HG03045 (cell line): ENCODE data around the gene OTOP3.
A peak's percentile ranks its signal among the peaks of the same experiment; 100 is the strongest.
"Not testable (repeated sequence)": the region's sequence is repeated elsewhere in the genome, so short reads cannot be mapped to it uniquely, and the experiment has no call there.

ENCODE experiments used
- ATAC-seq: cut with Tn5 transposase; IDR thresholded peaks from one replicate; pipeline ENCODE4 v1.9.1; 2021; ENCODE audit warnings: mild to moderate bottlenecking, moderate library complexity; ENCODE audit not compliant: unreplicated experiment

Gene OTOP3

DNA sequence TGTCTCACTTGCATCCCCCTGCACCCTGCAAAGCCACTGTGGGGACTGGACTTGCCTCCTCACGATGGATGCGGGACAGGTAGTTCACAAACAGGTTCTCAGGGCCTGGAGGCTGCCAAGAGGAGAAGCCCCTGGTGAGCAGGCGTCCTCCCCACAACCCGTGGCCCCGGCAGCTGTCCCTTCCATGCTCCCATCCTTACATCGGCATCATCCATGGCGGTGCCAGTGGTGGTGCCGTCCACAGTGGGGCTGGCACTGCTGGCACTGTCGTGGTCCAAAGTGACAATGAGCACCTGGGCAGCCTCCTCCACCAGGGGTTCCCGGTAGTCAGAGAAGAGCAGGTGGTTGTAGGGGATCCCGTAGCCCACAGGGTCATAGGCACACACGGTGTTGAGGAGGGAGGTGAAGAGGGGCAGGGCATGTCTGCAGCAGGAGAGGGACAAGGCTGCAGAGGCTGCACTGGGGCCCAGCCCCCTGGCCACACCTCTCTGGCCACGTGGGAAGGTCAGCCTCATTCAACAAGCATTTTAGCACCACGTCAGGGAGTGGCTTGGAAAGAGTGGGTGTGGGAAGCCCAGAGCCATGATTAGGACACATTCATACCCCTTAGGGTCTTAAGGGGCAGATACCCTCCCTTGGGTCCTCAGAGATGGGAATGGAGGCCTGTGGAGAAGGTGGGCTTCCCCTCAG lies 24.3 kb downstream of the OTOP3 start:
- ATAC-seq = no peak

DNA sequence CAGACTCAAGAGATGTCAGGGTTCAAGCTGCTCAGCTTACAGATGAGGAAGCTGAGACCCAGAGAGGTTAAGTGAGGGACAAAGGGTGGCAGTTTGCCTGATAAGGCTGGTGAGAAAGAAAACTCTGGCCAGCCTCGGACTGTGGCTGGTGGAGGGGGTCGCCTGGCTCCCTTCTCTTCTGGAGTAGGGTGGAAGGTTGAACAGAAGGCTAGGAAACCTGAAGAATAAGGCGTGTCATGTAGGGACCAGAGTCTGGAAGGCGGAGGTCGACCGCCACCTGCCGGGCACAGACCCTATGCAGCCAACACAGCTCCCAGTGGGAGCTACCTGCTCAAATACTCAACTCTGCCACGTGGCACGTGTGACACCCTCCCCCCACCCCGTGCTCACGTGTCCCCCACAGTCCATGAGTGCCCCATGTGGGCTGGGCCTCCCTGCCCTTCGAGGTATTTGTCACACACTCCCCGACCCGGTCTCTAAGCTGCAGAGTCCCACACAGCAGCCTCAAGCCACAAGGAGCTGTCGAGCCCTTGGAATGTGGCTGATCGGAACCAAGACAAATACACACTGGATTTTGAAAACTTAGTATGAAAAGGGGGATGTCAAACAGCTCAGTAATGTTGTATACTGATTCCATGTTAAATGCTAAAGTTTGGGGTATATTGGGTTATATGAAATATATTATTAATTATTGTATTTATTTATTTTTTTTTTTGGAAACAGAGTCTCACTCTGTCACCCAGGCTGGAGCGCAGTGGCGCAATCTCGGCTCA lies 25.1 kb downstream of the OTOP3 start:
- no peak for ATAC-seq

DNA sequence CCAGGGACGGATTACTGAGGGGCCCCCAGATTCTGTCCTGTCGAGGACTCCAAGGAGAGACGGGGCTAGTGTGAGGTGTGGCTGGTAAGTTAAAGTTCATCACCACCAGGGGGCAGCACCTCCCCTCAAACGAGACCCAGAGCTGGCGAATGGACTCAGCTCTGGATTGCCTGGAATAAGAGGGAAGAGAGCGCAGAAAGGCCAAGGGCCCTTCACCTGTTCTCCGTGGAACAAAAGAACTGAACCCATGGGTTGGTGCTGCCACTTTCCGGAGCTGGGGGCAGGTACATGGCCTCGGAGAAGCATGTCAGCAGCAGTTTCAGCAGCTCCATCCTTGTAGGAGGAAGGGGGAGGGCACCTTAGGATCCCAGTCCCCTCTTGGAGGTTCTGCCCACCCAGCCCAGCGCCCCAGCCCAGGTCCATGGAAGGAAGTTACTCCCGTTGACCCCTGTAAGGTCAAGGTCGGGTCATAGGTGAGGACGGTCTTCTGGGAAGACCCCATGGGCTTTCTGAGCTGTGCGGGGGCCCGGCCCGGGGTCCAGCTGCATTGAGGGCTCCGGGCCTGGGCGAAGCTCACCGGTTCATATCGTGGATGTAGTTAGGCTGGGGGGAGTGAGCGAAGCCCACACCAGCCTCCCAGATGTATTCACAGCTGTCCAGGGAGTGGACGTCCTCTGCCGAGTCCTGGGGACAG lies 26.1 kb downstream of the OTOP3 start:
- no peak for ATAC-seq

DNA sequence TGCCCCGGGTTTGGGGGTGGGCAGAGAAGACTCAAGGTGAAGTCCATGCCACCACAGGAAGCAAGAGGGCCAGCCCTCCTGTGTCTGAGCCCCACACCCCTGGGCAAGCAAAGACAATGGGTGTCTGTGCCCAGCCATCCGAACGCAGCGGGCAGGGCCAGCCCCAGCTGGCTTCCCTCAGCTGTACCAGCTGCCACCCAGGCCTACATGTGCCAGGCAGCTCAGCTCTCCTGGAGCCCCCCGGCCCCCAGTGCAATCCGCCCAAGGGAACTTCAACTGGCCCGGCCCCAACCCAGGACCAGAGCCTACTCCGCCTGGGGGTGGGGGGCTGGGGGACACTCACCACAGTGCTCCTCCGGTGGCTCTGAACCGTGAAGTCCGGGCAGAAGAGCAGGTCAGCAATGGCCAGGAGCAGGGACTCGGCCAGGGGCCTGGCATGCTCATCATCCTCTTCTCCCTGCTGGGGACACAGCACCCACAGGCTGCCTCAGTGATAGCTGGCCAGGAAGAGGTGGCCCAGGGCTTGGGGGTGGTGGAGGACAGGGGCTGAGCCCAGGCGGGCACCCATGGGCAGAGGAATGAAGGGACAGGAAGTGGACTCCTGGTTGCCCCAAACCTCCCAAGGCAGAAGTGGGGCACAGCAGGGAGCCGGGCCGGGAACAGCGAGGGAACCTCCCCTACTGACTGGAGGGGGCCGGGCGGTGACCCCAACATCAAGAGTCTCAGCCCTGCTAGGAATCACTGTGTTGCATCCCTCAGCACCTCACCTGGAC lies 27.1 kb downstream of the OTOP3 start:
- ATAC-seq = no peak

DNA sequence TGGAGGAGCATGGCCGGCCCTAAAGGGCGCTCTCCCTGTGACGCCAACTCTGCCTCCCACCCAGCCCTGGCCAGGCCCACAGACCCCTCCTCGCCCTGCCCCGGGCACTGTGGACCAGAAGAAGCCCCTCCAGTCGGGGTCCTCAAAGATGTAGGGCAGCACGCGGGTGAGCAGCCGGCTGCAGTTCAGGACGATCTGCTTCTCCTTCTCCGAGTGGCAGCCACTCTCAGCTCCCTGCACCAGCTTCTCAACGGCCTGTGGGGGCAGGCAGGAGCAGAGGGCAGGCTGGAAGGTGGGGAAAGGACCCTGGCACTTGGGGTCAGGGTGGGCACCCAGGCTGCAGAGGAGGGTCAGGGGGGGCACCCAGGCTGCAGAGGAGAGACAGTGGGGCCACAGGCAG lies 28.0 kb downstream of the OTOP3 start:
- ATAC-seq = no peak

DNA sequence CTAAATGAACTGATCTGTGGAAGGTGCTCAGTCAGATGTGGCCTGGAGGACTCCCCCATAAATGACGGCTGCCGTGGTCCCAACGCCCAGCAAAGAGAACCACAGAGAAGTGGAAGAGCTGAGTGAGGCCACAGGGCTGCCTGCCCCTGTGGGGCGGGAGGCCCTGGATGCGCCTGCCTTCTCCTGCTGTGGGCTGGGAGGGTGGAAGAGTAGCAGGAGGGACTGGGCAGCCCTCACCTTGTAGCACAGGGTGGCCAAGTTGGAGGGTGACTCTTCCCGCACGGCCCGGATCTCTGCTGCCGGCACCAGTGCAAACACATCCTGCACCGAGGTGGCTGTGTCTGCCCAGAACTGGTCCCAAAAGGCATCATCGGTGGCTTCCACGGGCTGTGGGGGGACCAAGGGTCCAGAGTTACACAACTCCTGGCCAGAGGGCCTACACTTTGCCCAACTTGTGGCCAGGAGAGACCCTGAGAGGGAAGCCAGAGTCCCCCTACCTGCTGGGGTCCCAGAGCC lies 28.6 kb downstream of the OTOP3 start:
- ATAC-seq = no peak

DNA sequence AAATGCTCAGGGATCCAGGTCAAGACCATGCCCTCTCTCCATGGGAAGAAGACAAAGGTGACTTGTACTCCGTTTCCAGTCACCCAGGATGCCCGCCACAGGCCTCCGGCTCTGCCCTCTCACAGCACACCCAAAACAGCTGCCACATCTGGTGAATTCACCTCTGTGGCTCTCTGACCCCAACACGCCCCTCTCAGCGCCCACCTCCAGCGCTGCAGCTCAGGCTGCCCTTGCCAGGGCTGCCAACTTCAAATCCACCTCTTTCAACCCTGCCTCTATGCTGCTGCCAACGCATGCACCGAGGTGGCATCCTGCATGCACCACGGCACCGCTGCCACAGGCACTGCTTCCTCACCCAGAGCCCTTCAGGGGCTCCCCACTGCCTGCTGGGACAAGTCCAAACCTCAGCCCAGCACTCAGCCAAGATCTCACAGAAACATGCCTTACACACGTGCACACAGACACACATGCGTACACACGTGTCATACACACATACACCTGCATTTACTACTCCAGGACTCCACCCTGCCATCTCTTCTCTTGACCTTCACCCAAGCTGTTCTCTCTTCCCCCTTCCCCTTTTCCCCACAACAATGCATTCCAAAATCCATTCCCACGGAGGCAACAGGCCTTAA lies 29.4 kb downstream of the OTOP3 start:
- no peak for ATAC-seq

DNA sequence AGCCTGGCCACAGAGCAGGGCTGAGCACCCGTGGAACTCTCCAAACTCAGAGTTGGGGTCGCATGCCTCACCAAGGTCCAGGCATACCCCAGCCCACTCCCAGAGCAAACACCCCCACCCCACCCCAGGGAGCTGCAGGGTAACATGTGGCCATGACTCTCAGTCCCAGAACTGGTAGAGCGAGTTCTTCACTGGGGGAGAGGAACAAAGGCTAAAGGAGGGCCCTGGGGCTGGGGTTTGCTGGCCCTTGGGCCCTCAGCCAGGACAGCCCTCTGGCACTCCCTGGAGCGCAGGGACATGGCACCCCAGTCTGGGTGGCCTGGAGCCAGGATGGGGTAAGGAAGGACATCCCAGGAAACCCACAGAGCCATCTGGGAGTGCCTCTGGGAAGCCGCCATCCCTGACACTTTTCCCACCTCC lies 32.7 kb downstream of the OTOP3 start:
- no peak for ATAC-seq

DNA sequence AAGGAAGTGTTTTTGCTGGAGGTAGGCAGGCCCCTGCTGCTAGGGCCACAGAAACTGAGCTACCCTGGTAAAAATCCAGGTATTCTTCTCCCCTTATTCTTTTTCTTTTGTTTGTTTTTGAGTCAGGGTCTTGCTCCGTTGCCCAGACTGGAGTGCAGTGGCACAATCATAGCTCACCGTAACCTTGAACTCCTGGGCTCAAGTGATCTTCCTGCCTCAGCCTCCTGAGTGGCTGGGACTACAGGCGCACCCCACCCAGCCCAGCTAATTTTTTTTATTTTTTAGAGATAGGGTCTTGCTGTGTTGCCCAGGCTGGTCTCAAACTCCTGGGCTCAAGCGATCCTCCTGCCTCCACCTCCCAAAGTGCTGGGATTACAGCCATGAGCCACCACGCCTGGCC lies 33.8 kb downstream of the OTOP3 start:
- not testable (repeated sequence) for ATAC-seq

DNA sequence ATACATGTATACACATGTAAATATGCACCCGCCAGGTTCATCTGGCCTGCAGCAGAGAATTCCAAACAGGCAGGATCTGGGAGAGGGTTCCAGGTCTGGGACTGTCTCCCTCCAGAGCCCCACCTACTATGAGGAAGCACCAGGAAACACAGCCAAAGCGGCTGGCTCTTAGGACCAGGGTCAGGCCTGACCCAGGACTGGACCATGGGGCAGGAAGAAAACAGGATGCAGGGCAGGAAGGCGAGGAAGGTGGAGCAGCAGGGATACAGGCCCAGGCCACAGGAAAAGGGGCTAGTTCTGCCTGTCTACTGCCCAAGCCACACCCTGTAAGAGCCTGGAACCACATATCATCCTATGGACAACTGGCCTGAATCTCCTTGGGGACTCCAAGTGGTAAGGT lies 34.7 kb downstream of the OTOP3 start:
- ATAC-seq = no peak

DNA sequence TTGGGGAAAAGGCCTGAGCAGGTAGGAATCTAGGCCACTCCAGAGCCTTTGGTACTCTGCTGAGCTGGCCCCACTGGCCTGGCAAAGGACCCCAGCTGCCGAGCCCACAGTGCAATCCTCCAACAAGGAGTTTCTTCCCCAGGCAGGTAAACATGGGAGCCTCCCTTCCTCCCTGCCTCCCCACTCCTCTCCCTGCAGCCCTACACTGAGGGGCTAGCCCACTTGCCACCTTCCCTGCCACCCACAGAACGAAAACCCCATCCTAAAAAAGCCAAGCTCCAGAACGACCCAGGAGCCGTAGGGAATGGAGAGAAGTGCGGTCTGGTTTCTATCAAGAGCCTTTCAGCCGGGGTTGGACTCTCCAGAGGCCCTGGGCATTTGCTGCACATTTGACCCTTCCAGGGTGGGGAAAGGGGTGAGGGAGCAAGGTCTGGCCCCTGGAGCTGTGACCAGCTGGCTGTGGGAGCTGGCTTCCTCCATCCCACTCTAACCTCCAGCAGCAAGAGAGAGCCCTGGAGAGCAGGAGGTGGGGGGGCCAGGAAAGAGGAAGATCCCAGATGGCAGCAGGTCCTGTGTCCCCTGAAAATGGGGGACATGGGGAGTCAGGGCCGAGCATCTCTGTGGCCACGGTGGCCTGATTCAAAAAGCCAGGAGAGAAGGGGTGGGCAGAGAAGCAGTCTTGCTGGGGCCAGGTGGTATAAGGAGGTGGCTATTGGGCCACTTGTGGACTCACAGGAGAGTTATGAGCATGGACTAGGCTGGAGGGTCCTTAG lies 35.6 kb downstream of the OTOP3 start:
- no peak for ATAC-seq

DNA sequence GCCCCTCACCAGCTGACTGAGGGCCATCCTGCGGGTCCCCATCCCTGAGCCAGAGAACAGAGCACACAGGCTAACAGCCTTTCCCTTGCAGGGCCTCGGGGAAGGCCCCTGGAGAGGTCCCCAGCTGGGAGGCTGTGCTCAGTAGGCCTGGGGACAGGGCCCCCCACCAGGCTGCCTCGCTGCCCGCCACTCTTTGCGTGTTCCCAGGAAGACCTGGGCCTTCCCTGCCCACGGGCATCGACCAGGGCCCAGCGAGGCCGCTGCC lies 36.1 kb downstream of the OTOP3 start:
- ATAC-seq = no peak

DNA sequence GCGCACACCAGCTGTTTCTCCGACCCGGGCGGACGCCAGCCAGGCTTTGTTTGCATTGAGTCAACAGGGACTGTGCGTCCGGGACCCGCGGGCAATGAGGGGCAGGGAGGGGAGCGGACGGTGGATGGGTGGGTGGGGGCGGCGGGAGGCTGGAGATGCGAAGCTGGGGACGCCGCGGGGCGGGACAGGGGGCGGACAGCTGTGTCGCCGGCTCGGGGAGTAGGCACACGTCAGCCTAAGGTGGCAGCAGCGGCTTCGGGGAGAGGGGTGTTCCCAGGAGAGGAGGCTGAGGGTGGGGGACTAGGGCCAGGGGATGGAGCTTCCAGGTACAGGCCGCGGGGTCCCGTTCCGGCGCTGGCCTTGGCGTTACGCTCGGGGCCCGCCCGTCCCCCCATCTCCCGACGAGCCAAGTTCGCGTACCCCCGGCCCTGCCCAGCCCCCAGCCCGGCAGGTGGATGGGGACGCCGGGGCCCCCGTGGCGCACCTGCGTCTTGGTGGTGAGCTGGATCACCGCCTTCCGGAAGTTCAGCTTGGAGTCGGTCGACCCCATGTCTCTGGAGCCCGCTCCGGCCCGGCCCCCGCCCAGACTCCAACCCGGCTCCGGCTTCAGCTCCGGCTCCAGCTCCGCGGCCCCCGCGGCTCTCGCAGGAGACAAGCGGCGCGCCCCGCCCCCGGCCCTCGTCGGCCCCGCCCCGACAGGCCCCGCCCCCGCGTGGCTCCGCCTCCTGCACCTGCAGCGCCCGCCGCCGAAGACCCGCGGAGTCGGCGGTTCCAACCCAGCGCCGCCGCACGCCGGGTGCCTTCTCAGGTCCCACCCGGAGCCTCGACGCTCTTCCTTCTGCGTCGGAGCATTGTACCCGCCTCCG lies 36.6 kb downstream of the OTOP3 start, which contains the start of gene HID1:
Gene HID1 (minus strand): TSS at position 653 of the 866 bp plus-strand sequence. CDS start 103 bp downstream, at position 550.
- ATAC-seq = peak; percentile 52

DNA sequence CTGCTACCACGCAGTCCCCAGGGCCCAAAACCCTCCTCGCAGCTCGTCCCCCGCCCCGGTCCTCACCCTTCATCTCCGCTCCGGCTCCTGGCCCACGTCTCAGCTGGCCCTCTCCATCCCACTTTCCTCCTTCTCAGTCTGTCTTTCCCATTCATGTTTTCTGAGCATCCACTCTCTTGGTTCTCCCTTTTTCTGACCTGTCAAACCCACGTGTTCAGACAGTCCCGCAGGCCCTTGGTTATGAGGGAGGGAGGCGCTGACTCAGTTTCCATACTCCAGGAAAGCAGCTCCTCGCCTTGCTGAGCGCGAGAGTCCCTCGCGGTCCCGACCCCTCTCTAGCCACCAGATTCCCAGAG lies 37.3 kb downstream of the OTOP3 start:
- no peak for ATAC-seq

DNA sequence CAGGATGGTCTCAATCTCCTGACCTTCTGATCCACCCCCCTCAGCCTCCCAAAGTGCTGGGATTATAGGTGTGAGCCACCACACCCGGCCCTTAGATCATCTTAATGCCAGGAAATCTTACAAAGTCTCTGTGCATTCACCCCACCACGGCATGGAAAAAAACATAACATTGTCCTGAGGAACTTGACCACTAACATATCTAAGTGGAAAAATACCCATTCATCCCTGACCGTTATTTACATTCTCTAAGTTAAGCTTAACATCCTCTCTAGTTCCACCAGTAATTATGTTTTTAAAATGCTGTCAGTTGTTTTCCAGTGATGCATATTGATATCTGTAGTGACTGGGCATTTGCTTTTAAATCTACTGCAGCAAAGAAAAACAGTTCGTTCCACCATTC lies 40.2 kb downstream of the OTOP3 start:
- ATAC-seq = no peak

DNA sequence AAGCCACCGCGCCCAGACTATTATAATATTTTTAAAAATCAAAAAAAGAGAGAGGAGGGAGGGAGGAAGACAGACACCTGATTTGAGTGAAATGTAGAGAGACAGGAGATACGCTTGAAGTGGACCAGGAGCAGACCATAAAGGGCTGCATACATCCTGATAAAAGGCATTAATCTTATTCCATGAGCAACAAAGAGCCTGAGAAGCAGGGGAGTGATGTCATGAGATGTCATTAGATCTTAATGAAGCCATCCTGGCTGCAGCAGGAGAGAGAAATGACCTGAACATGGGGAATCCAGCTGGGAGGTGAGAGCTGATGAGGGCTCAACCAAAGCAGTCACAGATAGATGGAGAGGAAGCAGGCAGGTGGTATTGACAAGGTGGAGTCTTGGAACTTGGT lies 42.1 kb downstream of the OTOP3 start:
- ATAC-seq = no peak

DNA sequence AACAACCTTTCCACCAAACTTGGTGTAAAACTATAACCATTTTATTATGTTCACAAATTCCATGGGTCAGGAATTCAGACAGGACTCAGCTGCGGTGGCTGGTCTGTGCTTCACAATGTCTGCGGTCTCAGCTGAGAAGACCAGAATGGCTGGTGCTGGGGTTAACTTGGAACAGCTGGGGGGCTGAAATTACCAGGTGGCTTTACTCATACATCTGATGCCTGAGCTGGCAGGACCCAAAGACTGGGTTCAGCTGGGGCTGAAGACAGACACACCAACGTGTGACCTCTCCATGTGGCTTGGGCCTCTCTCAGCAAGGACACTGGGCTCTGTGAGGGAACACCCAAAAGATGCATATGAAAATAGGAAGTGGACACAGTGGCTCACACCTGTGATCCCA lies 42.5 kb downstream of the OTOP3 start:
- ATAC-seq = no peak

DNA sequence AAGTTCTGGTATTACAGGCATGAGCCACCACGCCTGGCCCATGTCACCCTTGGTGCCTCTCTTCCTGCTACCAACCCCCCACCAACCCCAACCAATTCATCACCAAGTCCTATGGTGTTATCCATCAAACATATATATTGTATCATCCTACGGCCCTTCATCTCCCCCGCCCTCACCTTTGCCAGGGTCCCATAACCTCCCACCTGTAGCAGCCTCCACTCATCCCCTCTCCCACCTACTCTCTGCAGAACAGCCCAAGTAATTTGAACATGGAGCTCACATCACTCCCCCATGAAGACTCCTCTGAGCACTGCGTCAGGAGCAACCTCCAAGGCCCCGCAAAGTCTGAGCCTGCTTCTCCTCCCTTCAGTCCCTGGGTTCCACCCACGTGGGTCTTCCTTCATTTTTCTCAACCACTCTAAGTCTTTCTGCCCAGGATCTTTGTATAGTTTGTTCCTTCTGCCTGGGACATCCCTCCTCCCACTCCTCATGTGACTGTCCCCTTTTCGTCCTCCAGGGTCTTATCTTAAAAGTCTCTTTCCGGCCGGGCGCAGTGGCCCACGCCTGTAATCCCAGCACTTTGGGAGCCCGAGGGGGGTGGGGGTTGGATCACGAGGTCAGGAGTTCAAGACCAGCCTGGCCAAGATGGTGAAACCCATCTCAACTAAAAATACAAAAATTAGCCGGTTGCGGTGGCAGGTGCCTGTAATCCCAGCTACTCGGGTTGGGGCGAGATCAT lies 43.9 kb downstream of the OTOP3 start:
- no peak for ATAC-seq
